Smooth muscle cell (in vitro differentiated cells): ENCODE data around the gene DPP10. TPM values are rescaled to one million over a fixed set of nuclear protein-coding genes. Genes with fewer than 3 reads are reported as not detected.

Experiments
- DNase-seq: peaks from one replicate; lab custom pipeline; 2025; ENCODE audit not compliant: unreplicated experiment; lab: John Stamatoyannopoulos, UW
- H2AFZ ChIP-seq: fragments of 200-600 bp; sonication (generic); 2 replicates; pipeline ENCODE4 v1.6.0; 2016; ENCODE audit warnings: antibody characterized with exemption, low read depth, mild to moderate bottlenecking
- H3F3A ChIP-seq: fragments of 200-600 bp; sonication (generic); 2 replicates; pipeline ENCODE4 v1.6.0; 2017; ENCODE audit warnings: antibody characterized with exemption, low read depth
- H3K27ac ChIP-seq: fragments of 200-600 bp; sonication (generic); 2 replicates; pipeline ENCODE4 v1.5.1; 2016; ENCODE audit warnings: low read depth, mild to moderate bottlenecking
- H3K27me3 ChIP-seq: fragments of 200-600 bp; sonication (generic); 2 replicates; pipeline ENCODE4 v1.6.1; 2016; ENCODE audit warnings: low read depth, mild to moderate bottlenecking
- H3K36me3 ChIP-seq: fragments of 200-600 bp; sonication (generic); 2 replicates; pipeline ENCODE4 v1.5.1; 2016; ENCODE audit warnings: low read depth
- H3K4me1 ChIP-seq: fragments of 200-600 bp; sonication (generic); 2 replicates; pipeline ENCODE4 v1.5.1; 2016; ENCODE audit warnings: low read depth
- H3K4me2 ChIP-seq: fragments of 200-600 bp; sonication (generic); 2 replicates; pipeline ENCODE4 v1.6.0; 2016; ENCODE audit warnings: mild to moderate bottlenecking
- H3K4me3 ChIP-seq: fragments of 200-600 bp; sonication (generic); 2 replicates; pipeline ENCODE4 v1.5.1; 2016; ENCODE audit warnings: mild to moderate bottlenecking
- H3K79me2 ChIP-seq: fragments of 200-600 bp; sonication (generic); 2 replicates; pipeline ENCODE4 v1.6.0; 2016; ENCODE audit warnings: low read depth, mild to moderate bottlenecking
- H3K9ac ChIP-seq: fragments of 200-600 bp; sonication (generic); 2 replicates; pipeline ENCODE4 v1.6.0; 2016; ENCODE audit warnings: low read depth
- H3K9me3 ChIP-seq: fragments of 200-600 bp; sonication (generic); replicated peaks from 2 replicates; pipeline ENCODE4 v1.5.1; 2016; ENCODE audit warnings: low read depth
- H4K20me1 ChIP-seq: fragments of 200-600 bp; sonication (generic); 2 replicates; pipeline ENCODE4 v1.6.0; 2016; ENCODE audit warnings: low read depth
- WGBS: methylation state at CpG from one replicate; pipeline ENCODE4 v1.1.7; 2016; ENCODE audit warnings: low lambda C conversion rate; 5-methylcytosine and 5-hydroxymethylcytosine counted together
- polyA plus RNA-seq: library from polyadenylated mRNA; unstranded; fragments of >200 nt; fragmentation: Nextera tagmentation; extraction: Ambion mirVana; gene quantifications from 2 replicates; pipeline ENCODE4 v1.2.1, GENCODE V29; 2016
- total RNA-seq: library from RNA; depleted of rRNA; stranded (reverse); fragments of >200 nt; gene quantifications from 2 replicates; pipeline ENCODE4 v1.2.3, GENCODE V29; 2014
- TF ChIP-seq, protein P1 (sequence below): fragments of 200-600 bp; sonication (generic); IDR thresholded peaks from 2 replicates; pipeline ENCODE4 v1.5.1; 2017; ENCODE audit warnings: borderline replicate concordance, mild to moderate bottlenecking, antibody characterized with exemption; ENCODE audit not compliant: insufficient read depth, poor library complexity, severe bottlenecking

DPP10 gene
- total and polyA plus RNA-seq, 2 experiments from 2014 or later: 3.6 TPM; not detected in 1

DNA sequence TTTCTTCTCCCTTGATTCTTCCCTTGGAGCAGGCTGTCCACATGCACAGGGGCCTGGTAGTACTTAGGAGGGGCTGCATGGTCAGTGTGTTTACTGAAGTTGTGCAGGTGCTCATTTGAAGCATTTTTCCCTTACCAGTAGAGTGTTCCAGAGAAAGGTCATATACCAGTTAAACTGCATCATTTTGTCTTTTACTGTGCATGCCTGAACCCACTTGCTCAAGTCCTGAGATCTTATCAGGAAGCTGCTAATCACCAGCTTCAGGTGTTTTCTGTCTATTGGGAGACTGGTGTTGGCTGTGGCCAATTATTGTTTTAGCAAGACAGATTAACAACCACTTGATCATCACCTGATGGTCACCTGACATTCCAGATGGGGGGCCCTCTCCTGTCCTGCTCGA is 676.6 kb downstream of the DPP10 start:
- 52% methylated on average over 1 of the region's 1 CpG for WGBS
- H3K9ac ChIP-seq: no peak overlapping the region
- H4K20me1 ChIP-seq: no peaks in the 10 kb centered on the region
- no peaks in the 10 kb centered on the region for H3K36me3 ChIP-seq
- no peak for DNase-seq
- TF ChIP-seq, protein P1, sequence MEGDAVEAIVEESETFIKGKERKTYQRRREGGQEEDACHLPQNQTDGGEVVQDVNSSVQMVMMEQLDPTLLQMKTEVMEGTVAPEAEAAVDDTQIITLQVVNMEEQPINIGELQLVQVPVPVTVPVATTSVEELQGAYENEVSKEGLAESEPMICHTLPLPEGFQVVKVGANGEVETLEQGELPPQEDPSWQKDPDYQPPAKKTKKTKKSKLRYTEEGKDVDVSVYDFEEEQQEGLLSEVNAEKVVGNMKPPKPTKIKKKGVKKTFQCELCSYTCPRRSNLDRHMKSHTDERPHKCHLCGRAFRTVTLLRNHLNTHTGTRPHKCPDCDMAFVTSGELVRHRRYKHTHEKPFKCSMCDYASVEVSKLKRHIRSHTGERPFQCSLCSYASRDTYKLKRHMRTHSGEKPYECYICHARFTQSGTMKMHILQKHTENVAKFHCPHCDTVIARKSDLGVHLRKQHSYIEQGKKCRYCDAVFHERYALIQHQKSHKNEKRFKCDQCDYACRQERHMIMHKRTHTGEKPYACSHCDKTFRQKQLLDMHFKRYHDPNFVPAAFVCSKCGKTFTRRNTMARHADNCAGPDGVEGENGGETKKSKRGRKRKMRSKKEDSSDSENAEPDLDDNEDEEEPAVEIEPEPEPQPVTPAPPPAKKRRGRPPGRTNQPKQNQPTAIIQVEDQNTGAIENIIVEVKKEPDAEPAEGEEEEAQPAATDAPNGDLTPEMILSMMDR: no peak
- no peaks in the 10 kb centered on the region for H3K4me1 ChIP-seq
- H3F3A ChIP-seq: no peaks in the 10 kb centered on the region
- no peak overlapping the region for H2AFZ ChIP-seq
- no peaks in the 10 kb centered on the region for H3K79me2 ChIP-seq
- H3K27me3 ChIP-seq: no peaks in the 10 kb centered on the region
- no peaks in the 10 kb centered on the region for H3K9me3 ChIP-seq
- no peak overlapping the region for H3K4me3 ChIP-seq
- H3K27ac ChIP-seq: no peak overlapping the region
- H3K4me2 ChIP-seq: no peak overlapping the region

DNA sequence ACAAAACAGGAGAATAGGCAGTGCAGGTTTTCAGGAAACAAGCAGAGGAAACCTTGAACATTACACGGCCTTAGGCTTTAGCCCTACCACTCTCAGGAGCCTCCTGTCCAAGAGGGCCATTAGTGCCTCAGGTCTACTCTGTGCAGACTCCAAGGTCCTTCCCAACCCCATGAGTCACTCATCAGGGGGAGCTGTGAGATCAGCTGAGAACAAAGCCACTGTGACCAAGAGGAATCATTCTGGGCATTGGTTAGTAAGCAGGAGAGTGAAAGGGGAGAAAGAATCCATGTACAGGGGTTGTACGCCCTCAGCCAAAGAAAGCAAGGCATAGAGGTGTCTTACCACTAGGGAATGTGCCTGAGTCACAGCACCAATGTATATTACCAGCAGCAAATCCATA is 680.3 kb downstream of the DPP10 start:
- TF ChIP-seq, protein P1: no peak
- no peaks in the 10 kb centered on the region for H3K79me2 ChIP-seq
- no peak overlapping the region for H3K4me3 ChIP-seq
- no peaks in the 10 kb centered on the region for H3K27me3 ChIP-seq
- no peaks in the 10 kb centered on the region for H3K9me3 ChIP-seq
- no peaks in the 10 kb centered on the region for H3K4me1 ChIP-seq
- WGBS: 83% methylated on average over 2 of the region's 2 CpGs
- no peaks in the 10 kb centered on the region for H3F3A ChIP-seq
- no peak overlapping the region for H3K9ac ChIP-seq
- no peak for DNase-seq
- no peaks in the 10 kb centered on the region for H3K36me3 ChIP-seq
- H4K20me1 ChIP-seq: no peaks in the 10 kb centered on the region
- no peak overlapping the region for H3K27ac ChIP-seq
- no peak overlapping the region for H2AFZ ChIP-seq
- H3K4me2 ChIP-seq: no peak overlapping the region

DNA sequence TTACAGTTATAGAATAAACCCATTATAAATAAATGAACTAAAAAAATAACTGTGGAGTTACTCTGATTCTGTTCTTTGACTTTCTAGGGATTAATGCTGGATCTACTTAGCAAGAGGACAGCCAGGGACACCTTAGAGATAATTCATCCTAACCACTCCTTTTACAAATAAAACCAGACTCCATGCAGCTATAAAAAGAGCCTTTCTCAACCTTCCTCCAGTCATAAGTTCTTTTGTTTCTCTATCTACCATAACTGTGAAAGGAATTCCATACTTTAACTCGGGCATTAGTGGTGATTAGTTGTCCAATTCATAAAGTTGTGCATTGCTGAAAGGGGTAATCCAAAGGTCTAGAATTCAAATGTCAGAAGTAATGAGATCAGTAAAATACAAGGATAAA is 682.4 kb downstream of the DPP10 start:
- 90% methylated on average over 1 of the region's 1 CpG for WGBS
- H4K20me1 ChIP-seq: no peaks in the 10 kb centered on the region
- no peak overlapping the region for H3K9ac ChIP-seq
- no peaks in the 10 kb centered on the region for H3K36me3 ChIP-seq
- H3K4me1 ChIP-seq: no peaks in the 10 kb centered on the region
- no peak overlapping the region for H3K27ac ChIP-seq
- H3K4me2 ChIP-seq: no peak overlapping the region
- no peaks in the 10 kb centered on the region for H3K9me3 ChIP-seq
- no peaks in the 10 kb centered on the region for H3K79me2 ChIP-seq
- no peak overlapping the region for H3K4me3 ChIP-seq
- no peak for DNase-seq
- no peak overlapping the region for H2AFZ ChIP-seq
- TF ChIP-seq, protein P1: no peak
- H3K27me3 ChIP-seq: no peaks in the 10 kb centered on the region
- no peaks in the 10 kb centered on the region for H3F3A ChIP-seq

DNA sequence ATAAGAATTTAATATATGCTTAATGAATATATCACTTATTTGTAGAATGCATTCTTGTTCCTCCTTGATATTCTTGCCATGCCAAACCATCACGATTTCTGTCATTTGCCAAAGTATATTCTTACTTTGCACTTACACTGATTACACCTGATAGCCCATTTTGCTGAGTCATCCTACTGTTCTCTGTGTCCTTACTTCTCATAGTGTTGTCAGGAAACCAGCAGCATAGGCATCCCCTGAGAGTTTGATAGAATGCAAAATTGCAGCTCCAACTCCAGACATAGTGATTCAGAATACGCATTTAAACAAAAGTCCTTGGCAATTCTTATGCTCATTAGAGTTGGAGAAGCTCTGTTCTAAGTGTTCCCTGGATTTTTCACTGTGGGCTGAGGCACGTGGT is 687.1 kb downstream of the DPP10 start:
- H3K4me3 ChIP-seq: no peak overlapping the region
- 78% methylated on average over 3 of the region's 3 CpGs for WGBS
- TF ChIP-seq, protein P1: no peak
- H3K27ac ChIP-seq: no peak overlapping the region
- no peaks in the 10 kb centered on the region for H3K9me3 ChIP-seq
- H3K4me2 ChIP-seq: no peak overlapping the region
- H3K9ac ChIP-seq: no peak overlapping the region
- H3K27me3 ChIP-seq: no peaks in the 10 kb centered on the region
- H3F3A ChIP-seq: no peaks in the 10 kb centered on the region
- no peaks in the 10 kb centered on the region for H4K20me1 ChIP-seq
- no peaks in the 10 kb centered on the region for H3K36me3 ChIP-seq
- no peaks in the 10 kb centered on the region for H3K4me1 ChIP-seq
- no peak overlapping the region for H2AFZ ChIP-seq
- DNase-seq: no peak
- no peaks in the 10 kb centered on the region for H3K79me2 ChIP-seq
